ENCODE results near the gene ATP9B. TPM values are rescaled to one million over a fixed set of nuclear protein-coding genes. Genes with fewer than 3 reads are reported as not detected.

The ATP9B gene
- total RNA-seq, 4 donors from 2014 or later: 26.0 to 37.4 (median 30.5) TPM

DNA sequence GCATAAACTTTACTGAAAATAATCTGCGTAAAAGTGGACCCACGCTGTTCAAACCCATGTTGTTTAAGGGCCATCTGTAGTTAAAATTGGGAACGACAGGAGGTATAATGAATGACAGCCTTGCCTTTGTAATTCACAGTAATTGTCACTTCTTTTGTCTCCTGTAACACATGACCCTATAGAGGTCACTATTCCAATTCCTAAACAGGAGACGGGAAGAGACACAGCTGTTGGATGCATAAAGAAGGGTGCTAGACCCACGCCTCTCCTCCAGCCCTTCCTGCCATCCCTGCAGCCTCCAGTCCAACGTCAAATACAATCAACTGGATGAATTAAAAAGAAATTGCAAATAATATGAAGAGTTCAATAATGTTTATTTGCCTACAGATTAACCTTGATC lies 263.5 kb downstream of the ATP9B start:
- Histone ChIP-seq H3K27me3 (no peaks in the 10 kb centered on the region), H3K4me3 (no peak overlapping the region), H3K36me3 (peaks cover 12 to 91% (median 55%) of the 10 kb centered on the region in 4 donors), H3K9me3 (no peaks in the 10 kb centered on the region), H3K4me1 (no peaks in the 10 kb centered on the region), H3K27ac (replicated peaks in 1 of 4) (no peak overlapping the region)
- TF ChIP-seq POLR2A (IDR thresholded peaks at IDR 0.05; ENCODE audit: low read depth) (no peak), EP300 (IDR thresholded peaks at IDR 0.05) (no peak), POLR2AphosphoS5 (IDR thresholded peaks at IDR 0.05) (no peak)
- TF ChIP-seq, protein P1, sequence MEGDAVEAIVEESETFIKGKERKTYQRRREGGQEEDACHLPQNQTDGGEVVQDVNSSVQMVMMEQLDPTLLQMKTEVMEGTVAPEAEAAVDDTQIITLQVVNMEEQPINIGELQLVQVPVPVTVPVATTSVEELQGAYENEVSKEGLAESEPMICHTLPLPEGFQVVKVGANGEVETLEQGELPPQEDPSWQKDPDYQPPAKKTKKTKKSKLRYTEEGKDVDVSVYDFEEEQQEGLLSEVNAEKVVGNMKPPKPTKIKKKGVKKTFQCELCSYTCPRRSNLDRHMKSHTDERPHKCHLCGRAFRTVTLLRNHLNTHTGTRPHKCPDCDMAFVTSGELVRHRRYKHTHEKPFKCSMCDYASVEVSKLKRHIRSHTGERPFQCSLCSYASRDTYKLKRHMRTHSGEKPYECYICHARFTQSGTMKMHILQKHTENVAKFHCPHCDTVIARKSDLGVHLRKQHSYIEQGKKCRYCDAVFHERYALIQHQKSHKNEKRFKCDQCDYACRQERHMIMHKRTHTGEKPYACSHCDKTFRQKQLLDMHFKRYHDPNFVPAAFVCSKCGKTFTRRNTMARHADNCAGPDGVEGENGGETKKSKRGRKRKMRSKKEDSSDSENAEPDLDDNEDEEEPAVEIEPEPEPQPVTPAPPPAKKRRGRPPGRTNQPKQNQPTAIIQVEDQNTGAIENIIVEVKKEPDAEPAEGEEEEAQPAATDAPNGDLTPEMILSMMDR (IDR thresholded peaks at IDR 0.05): no peak
- no peak for DNase-seq (ENCODE audit: extremely low spot score)
- intact Hi-C loops (cut with DNase I): no loop called here
- WGBS: 80% methylated on average over 6 of the region's 6 CpGs

DNA sequence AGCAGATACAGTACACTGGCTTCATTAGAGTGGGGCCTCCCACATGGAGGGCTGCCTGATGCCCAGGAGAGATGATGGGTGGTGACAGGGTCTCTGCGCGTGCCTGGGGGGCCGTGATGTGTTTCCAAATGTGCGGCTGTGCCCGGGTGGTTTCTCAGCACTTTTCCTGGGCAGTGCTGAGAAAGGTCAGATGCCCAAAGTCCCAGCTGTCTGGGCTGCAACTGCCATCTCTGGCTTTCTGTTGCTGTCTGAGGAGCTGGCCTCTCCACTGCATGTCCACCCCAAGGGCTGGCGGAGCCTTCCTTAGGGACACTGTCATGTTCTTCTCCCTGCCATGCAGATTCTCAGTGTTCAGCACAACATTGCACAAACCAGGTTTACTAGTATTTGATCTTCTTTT lies 263.9 kb downstream of the ATP9B start:
- intact Hi-C loops (cut with DNase I): no loop called here
- H3K4me1 ChIP-seq: no peaks in the 10 kb centered on the region
- H3K27me3 ChIP-seq: no peaks in the 10 kb centered on the region
- no peak overlapping the region for H3K27ac ChIP-seq (replicated peaks in 1 of 4)
- no peak overlapping the region for H3K4me3 ChIP-seq
- H3K36me3 ChIP-seq: peaks cover 14 to 95% (median 59%) of the 10 kb centered on the region in 4 donors
- DNase-seq (ENCODE audit: extremely low spot score): no peak
- 92% methylated on average over 6 of the region's 6 CpGs for WGBS
- TF ChIP-seq, protein P1 (IDR thresholded peaks at IDR 0.05): no peak
- TF ChIP-seq POLR2AphosphoS5 (IDR thresholded peaks at IDR 0.05) (no peak), POLR2A (IDR thresholded peaks at IDR 0.05; ENCODE audit: low read depth) (no peak), EP300 (IDR thresholded peaks at IDR 0.05) (no peak)
- no peaks in the 10 kb centered on the region for H3K9me3 ChIP-seq

DNA sequence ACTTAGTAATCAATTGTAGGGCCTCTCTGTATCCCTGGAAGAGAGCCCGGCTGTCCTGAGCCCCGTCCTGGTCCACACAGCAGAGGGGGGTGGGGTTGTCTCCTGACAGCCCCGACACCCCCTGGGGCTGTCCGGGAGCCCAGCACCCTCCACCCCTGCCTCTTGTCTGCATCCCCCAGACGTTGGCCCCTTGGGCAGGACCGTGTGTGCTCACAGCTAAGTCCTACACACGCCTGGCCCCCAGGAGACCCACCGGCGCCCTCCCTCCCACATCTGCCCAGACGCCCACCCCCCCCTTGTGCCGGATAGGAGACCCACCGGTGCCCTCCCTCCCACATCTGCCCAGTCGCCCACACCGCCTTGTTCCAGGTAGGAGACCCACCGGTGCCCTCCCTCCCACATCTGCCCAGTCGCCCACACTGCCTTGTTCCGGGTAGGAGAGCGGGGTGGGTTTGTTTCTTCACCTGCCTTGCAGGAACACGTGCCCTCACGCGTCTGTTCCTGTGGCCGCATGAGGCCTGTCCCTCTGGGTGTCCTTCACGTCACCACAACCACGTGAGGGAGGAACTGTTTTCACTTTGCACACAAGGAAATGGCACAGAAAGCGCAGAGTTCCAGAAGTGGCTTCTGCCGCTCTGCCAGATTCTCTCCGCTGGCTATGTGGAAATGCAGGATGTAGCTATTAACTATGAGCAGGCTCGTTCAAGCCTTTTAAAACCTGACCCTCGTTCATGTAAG lies 265.5 kb downstream of the ATP9B start:
- no peaks in the 10 kb centered on the region for H3K4me1 ChIP-seq
- no peak overlapping the region for H3K4me3 ChIP-seq
- no peak for TF ChIP-seq POLR2A (IDR thresholded peaks at IDR 0.05; ENCODE audit: low read depth)
- TF ChIP-seq, protein P1 (IDR thresholded peaks at IDR 0.05): no peak
- TF ChIP-seq POLR2AphosphoS5 (IDR thresholded peaks at IDR 0.05): no peak
- no peak for TF ChIP-seq EP300 (IDR thresholded peaks at IDR 0.05)
- no peak overlapping the region for H3K27ac ChIP-seq (replicated peaks in 1 of 4)
- 85% methylated on average over 29 of the region's 29 CpGs for WGBS
- intact Hi-C loops (cut with DNase I): no loop called here
- H3K9me3 ChIP-seq: no peaks in the 10 kb centered on the region
- H3K36me3 ChIP-seq: peaks cover 14 to 98% (median 66%) of the 10 kb centered on the region in 4 donors
- DNase-seq (ENCODE audit: extremely low spot score): no peak
- H3K27me3 ChIP-seq: no peaks in the 10 kb centered on the region

DNA sequence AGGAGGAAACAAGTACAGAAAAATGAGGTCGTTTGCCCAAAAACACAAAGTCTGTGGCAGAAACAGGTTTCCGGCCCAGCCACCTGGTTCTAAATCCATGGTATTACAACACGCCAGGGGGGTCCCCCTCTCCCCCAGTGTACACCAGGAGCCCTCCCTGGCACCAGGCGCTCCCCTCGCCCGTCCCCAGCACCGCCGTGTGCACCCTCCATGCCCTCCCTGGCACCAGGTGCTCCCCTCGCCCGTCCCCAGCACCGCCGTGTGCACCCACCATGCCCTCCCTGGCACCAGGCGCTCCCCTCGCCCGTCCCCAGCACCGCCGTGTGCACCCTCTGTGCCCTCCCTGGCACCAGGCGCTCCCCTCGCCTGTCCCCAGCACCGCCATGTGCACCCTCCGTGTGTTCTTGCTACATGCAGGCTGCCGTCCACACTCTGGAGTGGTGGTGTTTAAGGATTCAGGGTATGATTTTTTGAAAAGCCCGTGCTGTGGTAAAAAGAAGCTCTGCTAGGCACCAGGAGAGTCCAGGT lies 266.7 kb downstream of the ATP9B start:
- intact Hi-C loops (cut with DNase I): no loop called here
- H3K27ac ChIP-seq (replicated peaks in 1 of 4): no peak overlapping the region
- no peaks in the 10 kb centered on the region for H3K4me1 ChIP-seq
- peaks cover 14 to 91% (median 57%) of the 10 kb centered on the region in 4 donors for H3K36me3 ChIP-seq
- no peaks in the 10 kb centered on the region for H3K9me3 ChIP-seq
- no peak overlapping the region for H3K4me3 ChIP-seq
- H3K27me3 ChIP-seq: no peaks in the 10 kb centered on the region
- TF ChIP-seq EP300 (IDR thresholded peaks at IDR 0.05) (no peak), POLR2A (IDR thresholded peaks at IDR 0.05; ENCODE audit: low read depth) (no peak), POLR2AphosphoS5 (IDR thresholded peaks at IDR 0.05) (no peak)
- TF ChIP-seq, protein P1 (IDR thresholded peaks at IDR 0.05): no peak
- WGBS: 95% methylated on average over 22 of the region's 23 CpGs
- DNase-seq (ENCODE audit: extremely low spot score): no peak
